ENCODE results near the gene PLXNB2.

DNA sequence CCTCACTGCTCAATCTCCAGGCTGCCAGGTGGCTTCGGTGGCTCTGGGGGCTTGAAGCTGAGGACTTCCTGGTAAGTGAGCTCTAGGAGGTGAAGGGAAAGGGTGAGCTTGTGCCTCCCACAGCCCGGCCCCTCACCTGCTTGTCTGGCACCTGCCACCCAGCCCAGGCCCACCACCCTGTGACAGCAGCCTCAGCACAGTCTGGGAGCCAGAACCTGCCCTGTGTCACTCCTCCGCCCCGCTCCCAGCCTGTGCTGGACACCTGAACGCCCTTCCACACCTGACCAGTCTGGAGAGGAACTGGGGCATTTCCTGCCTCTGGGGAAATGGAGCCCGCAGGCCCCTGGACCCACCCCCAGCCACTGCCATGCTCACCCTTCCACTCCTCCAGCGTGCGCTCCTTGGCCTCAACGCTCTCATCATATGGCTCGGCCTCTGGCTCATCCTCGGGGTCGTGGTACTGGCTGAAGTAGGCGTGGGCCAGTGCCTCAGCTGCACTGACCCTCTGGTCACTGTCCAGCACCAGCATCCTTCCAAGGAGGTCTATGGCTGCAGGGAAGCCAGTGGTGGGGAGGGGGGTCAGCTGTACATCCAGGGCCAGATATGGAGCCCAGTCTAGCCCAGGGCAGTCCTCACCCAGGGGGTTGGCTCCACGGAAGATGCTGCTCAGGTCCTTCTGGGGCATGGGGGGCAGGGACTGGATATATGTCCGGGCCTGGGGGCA lies 42.3 kb downstream of the PLXNB2 start:
- TF ChIP-seq, protein P1, sequence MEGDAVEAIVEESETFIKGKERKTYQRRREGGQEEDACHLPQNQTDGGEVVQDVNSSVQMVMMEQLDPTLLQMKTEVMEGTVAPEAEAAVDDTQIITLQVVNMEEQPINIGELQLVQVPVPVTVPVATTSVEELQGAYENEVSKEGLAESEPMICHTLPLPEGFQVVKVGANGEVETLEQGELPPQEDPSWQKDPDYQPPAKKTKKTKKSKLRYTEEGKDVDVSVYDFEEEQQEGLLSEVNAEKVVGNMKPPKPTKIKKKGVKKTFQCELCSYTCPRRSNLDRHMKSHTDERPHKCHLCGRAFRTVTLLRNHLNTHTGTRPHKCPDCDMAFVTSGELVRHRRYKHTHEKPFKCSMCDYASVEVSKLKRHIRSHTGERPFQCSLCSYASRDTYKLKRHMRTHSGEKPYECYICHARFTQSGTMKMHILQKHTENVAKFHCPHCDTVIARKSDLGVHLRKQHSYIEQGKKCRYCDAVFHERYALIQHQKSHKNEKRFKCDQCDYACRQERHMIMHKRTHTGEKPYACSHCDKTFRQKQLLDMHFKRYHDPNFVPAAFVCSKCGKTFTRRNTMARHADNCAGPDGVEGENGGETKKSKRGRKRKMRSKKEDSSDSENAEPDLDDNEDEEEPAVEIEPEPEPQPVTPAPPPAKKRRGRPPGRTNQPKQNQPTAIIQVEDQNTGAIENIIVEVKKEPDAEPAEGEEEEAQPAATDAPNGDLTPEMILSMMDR (IDR thresholded peaks at IDR 0.05), result no peak
- TF ChIP-seq POLR2A (IDR thresholded peaks at IDR 0.05), result no peak
